ENCODE data around the gene MIPOL1.

GRCh38 chr14:37401093-37401492, 203.4 kb downstream of the MIPOL1 start:
- TF ChIP-seq ZNF549 (tag by site-specific recombination; IDR thresholded peaks at IDR 0.05) (no peak), ZNF157 (tag by site-specific recombination; IDR thresholded peaks at IDR 0.05) (no peak), ZNF792 (tag by site-specific recombination; IDR thresholded peaks at IDR 0.05) (no peak), CTCF (tag by site-specific recombination; IDR thresholded peaks at IDR 0.05) (no peak), ZNF629 (tag by site-specific recombination; IDR thresholded peaks at IDR 0.05) (no peak), ZNF174 (tag by site-specific recombination; IDR thresholded peaks at IDR 0.05) (no peak), SP2 (tag by site-specific recombination; IDR thresholded peaks at IDR 0.05) (no peak)
- TF ChIP-seq, protein P1, sequence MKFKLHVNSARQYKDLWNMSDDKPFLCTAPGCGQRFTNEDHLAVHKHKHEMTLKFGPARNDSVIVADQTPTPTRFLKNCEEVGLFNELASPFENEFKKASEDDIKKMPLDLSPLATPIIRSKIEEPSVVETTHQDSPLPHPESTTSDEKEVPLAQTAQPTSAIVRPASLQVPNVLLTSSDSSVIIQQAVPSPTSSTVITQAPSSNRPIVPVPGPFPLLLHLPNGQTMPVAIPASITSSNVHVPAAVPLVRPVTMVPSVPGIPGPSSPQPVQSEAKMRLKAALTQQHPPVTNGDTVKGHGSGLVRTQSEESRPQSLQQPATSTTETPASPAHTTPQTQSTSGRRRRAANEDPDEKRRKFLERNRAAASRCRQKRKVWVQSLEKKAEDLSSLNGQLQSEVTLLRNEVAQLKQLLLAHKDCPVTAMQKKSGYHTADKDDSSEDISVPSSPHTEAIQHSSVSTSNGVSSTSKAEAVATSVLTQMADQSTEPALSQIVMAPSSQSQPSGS (tag by site-specific recombination; IDR thresholded peaks at IDR 0.05; ENCODE audit: low read depth) = no peak
